D341Med (cell line): ENCODE results near the gene ADAMTS18.
"Not testable (repeated sequence)": the region's sequence is repeated elsewhere in the genome, so short reads cannot be mapped to it uniquely, and the experiment has no call there.

Source experiments
- DNase-seq: peaks from one replicate; pipeline ENCODE4 v3.0.0; 2012; ENCODE audit warnings: low spot score

ADAMTS18 gene

DNA sequence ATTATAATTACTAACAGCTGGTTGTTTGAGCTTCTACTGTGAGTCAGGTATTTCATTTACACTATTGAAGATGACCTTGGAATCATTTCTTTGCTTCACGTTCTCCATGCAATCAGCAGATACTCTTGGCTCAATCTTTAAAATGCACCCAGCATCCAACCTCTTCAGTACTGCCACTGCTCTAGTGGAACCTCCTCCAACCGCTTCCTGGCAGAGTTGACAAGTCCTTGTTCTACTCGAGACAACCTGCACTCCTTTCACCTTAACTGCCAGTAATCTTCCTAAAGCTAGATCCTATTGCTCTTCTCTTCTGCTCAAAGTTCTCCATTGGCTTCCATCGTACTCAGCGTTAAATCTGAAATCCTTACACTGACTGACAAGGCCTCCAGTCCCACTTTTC lies 149.2 kb downstream of the ADAMTS18 start:
- no peak for DNase-seq

DNA sequence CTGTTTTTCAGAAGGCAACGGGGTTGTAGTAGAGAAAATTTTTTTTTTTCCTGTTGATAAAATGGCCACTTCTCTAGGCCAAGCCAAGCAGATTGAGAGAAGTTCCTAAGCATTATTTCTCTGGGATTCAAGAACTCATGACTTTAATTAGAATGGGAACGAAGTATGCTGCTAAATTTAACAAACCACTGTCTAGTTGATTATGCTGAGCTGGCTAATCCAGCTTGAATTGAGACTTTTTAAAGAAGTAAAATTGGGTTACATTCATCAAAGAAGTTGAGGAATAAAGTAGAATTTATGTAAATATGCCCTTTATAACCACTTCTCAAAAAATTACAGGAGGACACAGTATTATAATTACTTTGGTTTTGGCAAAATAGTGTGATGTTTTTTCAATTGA lies 152.5 kb downstream of the ADAMTS18 start:
- DNase-seq, result no peak

DNA sequence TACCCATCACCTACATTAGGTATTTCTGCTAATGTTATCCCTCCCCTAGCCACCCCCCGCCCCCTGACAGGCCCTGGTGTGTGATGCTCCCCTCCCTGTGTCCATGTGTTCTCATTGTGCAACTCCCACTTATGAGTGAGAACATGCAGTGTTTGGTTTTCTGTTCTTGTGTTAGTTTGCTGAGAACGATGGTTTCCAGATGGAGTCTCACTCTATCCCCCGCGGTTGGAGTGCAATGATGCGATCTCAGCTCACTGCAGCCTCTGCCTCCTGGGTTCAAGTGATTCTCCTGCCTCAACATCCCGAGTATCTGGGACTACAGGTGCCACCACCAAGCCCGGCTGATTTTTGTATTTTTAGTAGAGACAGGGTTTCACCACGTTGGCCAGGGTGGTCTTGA lies 155.5 kb downstream of the ADAMTS18 start:
- DNase-seq, result not testable (repeated sequence)

DNA sequence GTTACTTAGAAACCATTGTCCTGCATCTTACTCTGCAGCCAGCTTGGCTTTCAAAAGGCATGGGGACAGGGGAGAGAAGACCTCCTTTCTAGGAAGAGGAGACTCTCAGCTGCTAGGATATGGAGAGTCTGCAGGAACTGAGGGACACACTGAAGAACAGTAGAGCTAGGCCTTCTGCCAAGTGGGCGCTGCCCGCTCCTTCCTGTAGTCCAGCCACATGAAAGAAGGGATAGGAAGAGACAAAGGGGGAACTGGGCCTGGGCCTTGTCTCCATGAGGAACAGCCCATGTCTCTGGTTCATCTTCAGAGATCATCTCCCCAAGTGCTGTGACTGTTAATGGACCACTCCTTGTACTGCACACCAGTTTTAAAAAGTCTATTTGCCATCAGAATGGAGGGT lies 157.3 kb downstream of the ADAMTS18 start:
- no peak for DNase-seq

DNA sequence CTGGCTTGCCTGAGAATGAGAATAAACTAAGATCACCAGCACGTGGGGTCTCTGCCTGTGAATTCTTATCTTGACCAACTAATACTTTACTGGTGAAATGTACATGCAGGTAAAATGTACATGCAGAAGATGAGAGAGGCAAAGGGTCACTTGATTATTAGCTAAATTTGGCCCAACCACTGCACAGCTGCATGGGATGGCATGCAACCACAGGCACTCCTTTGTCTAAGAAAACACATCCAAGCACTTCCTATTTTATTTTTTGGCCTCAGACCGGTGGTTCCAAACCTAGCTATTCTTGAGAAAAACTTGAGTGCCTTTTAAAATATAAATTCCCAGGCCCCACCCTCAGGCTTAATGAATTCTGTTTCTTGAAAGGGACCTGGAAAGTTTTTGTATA lies 157.7 kb downstream of the ADAMTS18 start:
- DNase-seq, result no peak

DNA sequence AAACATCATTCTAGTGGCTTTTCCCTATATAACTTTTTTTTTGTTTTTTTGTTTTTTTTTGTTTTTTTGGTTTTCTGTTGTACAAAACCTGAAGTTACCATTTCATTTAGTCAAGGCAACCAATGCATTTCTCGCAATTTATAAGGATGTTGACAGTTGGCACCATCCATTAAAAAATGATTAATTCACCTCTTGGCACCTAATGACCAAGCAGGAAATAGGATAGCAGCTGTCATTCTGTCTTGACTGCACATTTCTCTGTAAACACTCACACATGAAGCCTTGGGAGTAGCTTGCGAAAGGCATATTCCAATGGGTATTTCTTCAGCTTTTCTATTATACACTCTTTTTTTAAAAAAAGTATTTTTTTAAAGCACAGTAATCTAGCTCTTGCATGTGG lies 158.2 kb downstream of the ADAMTS18 start:
- no peak for DNase-seq

DNA sequence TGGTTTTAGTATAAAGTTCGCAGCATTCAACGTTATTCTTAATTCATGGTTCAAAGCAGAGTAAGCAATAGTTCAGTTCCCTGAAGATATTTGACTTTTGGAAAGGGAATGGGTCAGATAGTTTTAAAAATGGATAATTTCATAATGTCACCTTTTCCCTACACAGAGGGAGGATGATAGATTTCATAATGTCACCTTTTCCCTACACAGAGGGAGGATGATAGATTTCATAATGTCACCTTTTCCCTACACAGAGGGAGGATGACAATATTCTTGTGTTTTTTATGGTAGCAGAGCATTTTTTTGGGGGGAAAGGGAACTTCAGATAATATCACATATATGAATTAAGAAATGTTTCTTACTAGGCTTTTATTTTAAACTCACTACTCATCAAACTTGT lies 159.5 kb downstream of the ADAMTS18 start:
- not testable (repeated sequence) for DNase-seq

DNA sequence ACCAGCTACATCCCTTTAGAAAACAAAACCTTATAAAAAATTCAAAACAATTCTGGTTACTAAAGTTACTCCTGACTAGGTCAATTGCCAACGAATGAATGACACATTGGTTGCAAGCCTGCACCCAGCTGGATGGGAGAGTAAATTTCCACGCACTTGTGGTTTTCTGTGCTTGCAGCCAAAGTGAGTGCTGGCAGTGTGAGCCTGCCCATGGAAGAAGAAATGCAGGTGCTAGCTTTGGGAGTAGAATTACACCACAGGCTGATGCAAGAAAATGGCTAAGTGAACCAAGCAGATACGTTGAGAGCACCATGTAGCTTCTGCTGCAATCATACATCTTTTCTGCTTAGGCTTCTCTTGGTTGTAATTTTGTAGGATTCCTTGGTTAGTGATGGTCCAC lies 161.0 kb downstream of the ADAMTS18 start:
- no peak for DNase-seq

DNA sequence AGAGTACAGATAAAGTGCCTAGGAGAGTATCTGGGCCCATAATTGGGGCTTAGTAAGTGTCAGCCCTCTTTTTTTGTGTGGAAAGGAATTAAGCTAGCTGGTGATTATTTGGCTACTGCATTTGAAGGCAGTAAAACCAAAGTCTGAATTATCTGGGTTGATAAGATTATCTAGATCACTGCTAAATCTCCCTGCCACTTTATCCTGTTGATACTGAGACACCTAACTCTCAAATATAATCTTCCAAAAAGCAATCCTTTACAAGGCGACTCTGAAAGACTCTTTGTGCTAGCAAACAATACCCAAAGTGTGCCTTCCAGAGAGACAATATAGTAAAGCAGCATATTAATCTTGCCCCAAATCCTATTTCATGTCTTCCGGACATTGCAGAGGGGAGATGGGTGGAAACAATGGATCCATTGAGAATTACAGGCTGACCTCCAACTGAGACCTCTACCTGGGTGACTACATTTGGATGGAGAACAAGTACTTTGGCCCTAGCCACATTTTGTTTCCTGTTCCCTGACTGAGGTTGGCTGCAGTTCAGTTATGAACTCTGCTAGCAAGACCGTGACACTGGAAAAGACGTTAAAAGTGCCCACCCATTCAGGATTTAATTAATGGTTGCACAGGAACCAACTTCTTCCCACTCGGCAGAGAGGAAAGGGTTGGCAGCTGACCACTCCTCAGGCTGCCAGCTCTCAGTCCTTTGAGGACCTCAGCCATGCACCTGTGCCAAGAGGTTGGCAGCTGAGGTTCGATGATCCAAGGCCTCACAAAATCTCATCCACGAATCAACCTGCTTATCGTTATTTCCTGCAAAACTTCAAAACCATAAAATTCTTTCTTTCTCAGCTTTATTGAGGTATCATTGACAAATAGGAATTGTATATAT lies 163.1 kb downstream of the ADAMTS18 start:
- no peak for DNase-seq

DNA sequence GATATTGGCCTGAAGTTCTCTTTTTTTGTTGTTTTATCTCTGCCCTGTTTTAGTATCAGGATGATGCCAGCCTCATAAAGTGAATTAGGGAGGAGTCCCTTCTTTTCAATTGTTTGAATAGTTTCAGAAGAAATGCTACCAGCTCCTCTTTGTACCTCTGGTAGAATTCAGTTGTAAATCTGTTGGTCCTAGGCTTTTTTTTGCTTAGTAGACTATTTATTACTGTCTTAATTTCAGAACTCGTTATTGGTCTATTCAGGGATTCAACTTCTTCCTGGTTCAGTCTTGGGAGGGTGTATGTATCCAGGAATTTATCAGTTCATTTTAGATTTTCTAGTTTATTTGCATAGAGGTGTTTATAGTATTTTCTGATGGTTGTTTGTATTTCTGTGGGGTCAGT lies 168.6 kb downstream of the ADAMTS18 start:
- not testable (repeated sequence) for DNase-seq

DNA sequence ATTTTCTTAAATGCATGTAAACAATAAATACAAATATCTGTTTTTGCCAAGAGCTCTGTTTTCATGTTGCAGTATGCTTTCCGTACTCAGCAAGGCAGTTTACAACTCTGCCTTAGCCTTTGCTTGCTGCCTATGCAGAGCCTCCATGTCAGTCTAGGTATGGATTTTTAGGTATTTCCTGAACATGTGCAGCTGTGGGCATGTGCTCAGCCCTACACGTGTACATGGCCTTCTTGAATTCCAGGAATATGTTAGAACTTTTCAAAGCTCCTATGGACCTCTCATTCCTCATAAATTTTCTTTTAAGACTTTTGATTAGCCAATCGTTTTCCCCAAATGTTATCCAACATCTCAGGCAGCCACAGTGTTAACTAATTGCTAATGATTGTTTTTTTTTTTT lies 171.9 kb downstream of the ADAMTS18 start:
- DNase-seq, result no peak

DNA sequence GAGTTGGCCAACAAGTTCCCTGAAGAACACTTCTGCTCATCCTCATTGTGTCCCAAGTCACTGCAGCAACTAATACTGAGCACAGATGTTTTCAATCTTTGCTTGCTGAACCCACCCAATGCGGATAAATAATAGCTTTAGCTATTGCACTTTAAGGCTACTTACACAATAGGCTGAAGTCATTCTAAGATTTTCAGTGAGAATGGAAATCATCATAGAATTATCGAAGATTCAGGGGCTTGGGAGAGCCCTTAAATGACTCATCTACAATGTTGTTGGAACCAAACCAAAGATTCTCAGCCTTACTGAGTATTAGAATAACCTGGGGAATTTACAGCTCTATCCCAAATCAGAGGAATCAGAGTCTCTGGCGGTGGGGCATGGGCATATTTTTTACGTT lies 184.4 kb downstream of the ADAMTS18 start:
- no peak for DNase-seq

DNA sequence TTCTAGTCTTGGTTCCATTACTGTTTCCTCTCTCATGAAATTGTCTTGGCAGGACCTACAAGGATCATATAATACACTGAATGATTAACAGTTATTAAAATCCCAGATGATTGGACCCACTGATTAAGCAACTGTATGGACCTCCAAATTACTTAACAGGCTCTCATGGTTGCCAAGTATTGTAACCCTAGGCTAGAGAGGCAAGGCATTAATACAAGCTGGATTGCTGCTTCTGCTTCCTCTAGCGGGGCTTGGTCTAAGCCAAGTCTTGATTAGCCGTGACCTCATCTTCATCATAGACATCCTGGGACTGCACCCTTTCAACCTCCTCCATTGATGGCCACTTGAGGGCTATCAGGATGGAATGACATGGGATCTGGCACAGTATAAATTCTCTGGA lies 188.7 kb downstream of the ADAMTS18 start:
- DNase-seq, result no peak

DNA sequence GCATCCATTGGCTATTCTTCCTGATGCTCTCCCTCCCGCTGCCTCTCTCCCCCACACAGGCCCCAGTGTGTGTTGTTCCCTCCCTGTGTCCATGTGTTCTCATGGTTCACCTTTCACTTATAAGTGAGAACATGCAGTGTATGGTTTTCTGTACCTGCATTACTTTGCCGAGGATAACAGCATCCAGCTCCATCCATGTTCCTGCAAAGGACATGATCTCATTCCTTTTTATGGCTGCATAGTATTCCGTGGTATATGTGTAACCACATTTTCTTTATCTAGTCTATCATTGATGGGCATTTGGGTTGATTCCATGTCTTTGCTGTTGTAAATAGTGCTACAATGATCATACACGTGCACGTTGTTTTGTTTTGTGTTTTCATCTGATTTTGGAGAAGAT lies 192.4 kb downstream of the ADAMTS18 start:
- not testable (repeated sequence) for DNase-seq

DNA sequence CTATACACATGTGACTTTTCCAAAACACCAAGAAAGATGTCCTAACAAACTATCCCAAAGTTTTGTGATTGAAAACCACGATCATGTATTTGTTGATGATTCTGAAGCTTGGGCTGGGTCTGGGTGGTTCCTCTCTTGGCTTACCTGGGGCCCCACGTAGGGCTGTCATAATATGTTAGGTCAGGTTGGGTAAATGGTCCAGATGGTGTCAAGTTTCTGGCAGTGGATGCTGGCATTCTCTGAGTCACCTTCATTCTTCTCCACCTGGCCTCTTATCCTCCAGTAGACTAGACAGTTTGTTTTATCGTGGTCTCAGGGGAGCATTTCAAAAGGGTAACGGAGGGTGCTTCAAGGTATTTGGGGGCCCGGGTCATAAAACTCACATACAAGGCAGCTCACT lies 196.2 kb downstream of the ADAMTS18 start:
- DNase-seq, result no peak

DNA sequence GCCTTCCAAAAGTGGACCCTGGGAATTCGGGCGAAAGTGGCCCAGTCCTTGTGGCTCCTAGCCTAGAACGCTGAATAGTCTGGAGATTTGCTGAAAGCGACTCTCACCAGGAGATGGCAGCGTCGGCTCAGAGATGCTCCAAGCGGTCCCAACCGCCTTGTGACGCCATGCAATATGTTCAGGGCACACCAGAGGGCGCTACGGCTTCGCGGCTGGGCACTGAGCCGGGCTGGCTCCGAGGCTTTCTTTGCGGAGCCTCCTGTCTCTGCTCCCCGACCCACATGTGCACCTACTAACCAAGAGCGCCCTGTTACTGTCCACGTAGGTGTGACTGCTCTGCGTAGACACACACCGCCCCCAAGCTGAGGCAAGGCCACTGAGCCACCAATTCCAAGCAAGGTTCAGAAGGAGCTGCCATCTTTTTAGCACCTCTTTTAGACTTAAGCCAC lies 198.7 kb downstream of the ADAMTS18 start:
- peak; percentile 90 for DNase-seq

DNA sequence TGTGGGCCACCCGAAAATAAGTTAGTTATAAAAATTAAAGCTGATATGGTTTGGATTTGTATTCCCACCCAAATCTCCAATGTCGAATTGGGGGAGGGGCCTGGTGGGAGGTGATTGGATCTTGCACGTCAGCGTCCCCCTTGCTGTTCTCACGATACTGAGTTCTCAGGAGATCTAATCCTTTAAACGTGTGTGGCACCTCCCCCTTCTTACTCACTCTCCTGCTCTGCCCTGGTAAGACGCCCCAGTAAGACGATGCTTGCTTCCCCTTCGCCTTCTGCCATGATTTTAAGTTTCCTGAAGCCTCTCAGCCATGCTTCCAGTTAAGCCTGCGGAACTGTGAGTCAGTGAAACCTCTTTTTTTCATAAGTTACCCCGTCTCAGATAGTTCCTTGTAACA lies 200.2 kb downstream of the ADAMTS18 start:
- DNase-seq, result peak; percentile 45

DNA sequence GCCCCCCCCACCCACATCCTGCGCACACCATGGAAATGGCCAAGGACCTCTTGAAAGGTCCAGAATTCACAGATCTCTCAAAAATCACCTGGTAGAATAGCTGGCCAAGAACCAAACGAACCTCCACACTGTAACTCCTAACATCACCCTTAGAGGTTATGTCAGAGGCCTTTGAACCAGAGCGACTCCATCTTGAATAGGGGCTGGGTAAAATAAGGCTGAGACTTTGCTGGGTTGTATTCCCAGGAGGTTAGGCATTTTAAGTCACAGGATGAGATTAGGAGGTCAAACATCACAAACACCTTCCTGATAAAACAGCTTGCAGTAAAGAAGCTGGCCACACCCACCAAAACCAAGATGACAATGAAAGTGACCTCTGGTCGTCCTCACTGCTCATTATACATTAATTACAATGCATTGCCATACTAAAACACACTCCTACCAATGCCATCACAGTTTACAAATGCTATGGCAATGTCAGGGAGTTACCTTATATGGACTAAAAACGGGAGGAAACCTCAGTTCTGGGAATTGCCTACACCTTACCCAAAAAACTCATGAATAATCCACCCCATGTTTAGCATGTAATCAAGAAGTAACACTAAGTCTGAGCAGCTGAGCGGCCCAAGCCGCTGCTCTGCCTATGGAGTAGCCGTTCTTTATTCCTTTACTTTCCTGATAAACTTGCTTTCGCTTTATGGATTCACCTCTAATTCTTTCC lies 200.9 kb downstream of the ADAMTS18 start:
- no peak for DNase-seq
